Mammary epithelial cell (primary cell): ENCODE data around the gene STAT3.
A peak's percentile ranks its signal among the peaks of the same experiment; 100 is the strongest.

Experiments
- EZH2 ChIP-seq: IDR thresholded peaks from 2 replicates; pipeline ENCODE4 v1.6.1; 2012; ENCODE audit warnings: low read length, inconsistent platforms, borderline replicate concordance
- TF ChIP-seq, protein P1 (sequence below), 2 donors: IDR thresholded peaks in 1 of 2; conservative IDR thresholded peaks in 1 of 2; 2 replicates each; pipeline ENCODE4 v1.5.1; 2011 to 2012; ENCODE audit warnings: inconsistent platforms in 2 of 2, low read length in 2 of 2, mild to moderate bottlenecking in 2 of 2, control low read depth in 1 of 2, low read depth in 1 of 2; ENCODE audit not compliant: insufficient read depth in 1 of 2; ENCODE audit errors: extremely low read depth in 1 of 2

DNA sequence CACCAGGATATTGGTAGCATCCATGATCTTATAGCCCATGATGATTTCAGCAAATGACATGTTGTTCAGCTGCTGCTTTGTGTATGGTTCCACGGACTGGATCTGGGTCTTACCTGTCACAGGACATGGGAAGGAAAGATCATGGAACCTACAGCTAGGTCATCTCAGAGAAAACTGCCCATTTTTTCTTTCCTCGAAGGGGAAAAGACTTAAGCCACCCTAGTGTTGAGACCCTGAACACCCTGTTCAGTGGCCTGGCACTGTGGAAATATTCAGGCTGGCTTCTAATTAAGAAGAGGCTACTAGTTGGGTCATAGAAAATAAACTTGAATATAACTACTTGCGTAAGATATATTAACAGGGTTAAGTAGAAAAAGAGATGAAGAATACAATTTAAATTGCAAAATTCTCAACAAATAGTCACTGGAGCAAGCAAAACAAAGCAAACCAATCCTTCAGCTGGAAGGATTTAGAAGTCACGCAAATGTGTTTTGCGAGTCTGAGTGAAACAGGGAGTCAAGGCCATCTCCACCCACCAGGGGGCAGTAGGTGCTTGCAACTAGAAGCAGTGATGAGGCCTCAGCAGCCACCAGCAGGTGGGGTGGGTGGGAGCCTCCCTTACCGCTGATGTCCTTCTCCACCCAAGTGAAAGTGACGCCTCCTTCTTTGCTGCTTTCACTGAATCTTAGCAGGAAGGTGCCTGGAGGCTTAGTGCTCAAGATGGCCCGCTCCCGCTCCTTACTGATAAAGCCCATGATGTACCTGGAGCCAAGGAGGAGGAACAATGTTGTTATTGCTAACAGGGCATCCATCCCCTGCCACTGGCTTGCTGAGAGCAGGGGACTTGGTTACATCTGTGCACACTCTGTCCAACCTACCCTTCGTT is 65.6 kb downstream of the STAT3 start:
- TF ChIP-seq, protein P1, sequence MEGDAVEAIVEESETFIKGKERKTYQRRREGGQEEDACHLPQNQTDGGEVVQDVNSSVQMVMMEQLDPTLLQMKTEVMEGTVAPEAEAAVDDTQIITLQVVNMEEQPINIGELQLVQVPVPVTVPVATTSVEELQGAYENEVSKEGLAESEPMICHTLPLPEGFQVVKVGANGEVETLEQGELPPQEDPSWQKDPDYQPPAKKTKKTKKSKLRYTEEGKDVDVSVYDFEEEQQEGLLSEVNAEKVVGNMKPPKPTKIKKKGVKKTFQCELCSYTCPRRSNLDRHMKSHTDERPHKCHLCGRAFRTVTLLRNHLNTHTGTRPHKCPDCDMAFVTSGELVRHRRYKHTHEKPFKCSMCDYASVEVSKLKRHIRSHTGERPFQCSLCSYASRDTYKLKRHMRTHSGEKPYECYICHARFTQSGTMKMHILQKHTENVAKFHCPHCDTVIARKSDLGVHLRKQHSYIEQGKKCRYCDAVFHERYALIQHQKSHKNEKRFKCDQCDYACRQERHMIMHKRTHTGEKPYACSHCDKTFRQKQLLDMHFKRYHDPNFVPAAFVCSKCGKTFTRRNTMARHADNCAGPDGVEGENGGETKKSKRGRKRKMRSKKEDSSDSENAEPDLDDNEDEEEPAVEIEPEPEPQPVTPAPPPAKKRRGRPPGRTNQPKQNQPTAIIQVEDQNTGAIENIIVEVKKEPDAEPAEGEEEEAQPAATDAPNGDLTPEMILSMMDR (conservative IDR thresholded peaks at IDR 0.05 in 1 of 2, IDR thresholded peaks at IDR 0.05 in 1 of 2; ENCODE audit: extremely low read depth in 1 of 2, insufficient read depth in 1 of 2, low read depth in 1 of 2, low read length in 2 of 2) = peak; percentile 100
- TF ChIP-seq EZH2 = no peak
